SK-N-SH treated with all-trans-retinoic acid at 6 μM for 48 hours (cell line): Measurements from ENCODE around the gene ARID3A.

Experiments
- BACH2 ChIP-seq: fragments of 250-450 bp; sonication (Bioruptor Pico); IDR thresholded peaks from 2 replicates; pipeline ENCODE4 v1.9.0; 2021; ENCODE audit warnings: mild to moderate bottlenecking, borderline replicate concordance
- CSDC2 ChIP-seq: fragments of 250-450 bp; sonication (Bioruptor Pico); IDR thresholded peaks from 2 replicates; pipeline ENCODE4 v1.5.0; 2020; ENCODE audit warnings: mild to moderate bottlenecking, moderate library complexity
- ESRRG ChIP-seq: fragments of 250-450 bp; sonication (Bioruptor Pico); IDR thresholded peaks from 2 replicates; pipeline ENCODE4 v1.6.1; 2021; ENCODE audit warnings: mild to moderate bottlenecking
- GLIS3 ChIP-seq: fragments of 250-450 bp; sonication (Bioruptor Pico); IDR thresholded peaks from 2 replicates; pipeline ENCODE4 v1.5.0; 2020; ENCODE audit warnings: mild to moderate bottlenecking, moderate library complexity
- SNAI2 ChIP-seq: fragments of 250-450 bp; sonication (Bioruptor Pico); IDR thresholded peaks from 2 replicates; pipeline ENCODE4 v1.5.0; 2020; ENCODE audit warnings: mild to moderate bottlenecking, moderate library complexity
- TCF4 ChIP-seq: fragments of 250-450 bp; sonication (Bioruptor Pico); IDR thresholded peaks from 2 replicates; pipeline ENCODE4 v1.8.0; 2021; ENCODE audit warnings: mild to moderate bottlenecking, moderate library complexity, borderline replicate concordance
- ZFP3 ChIP-seq: fragments of 250-450 bp; sonication (Bioruptor Pico); IDR thresholded peaks from 2 replicates; pipeline ENCODE4 v1.5.0; 2020; ENCODE audit warnings: mild to moderate bottlenecking, moderate library complexity
- ZFP30 ChIP-seq: fragments of 450-650 bp; formaldehyde crosslinking; IDR thresholded peaks from 2 replicates; pipeline ENCODE4 v1.5.0; 2022; ENCODE audit warnings: mild to moderate bottlenecking, moderate library complexity
- ZNF565 ChIP-seq: fragments of 450-650 bp; formaldehyde crosslinking; conservative IDR thresholded peaks from 2 replicates; pipeline ENCODE4 v1.5.0; 2020; ENCODE audit warnings: low read depth, mild to moderate bottlenecking, moderate library complexity
- ZNF70 ChIP-seq: fragments of 450-650 bp; formaldehyde crosslinking; IDR thresholded peaks from 2 replicates; pipeline ENCODE4 v1.5.0; 2020; ENCODE audit warnings: mild to moderate bottlenecking, moderate library complexity
- TF ChIP-seq, protein P1 (sequence below): fragments of 250-450 bp; sonication (Bioruptor Pico); IDR thresholded peaks from 2 replicates; pipeline ENCODE4 v1.8.0; 2020; ENCODE audit warnings: mild to moderate bottlenecking, moderate library complexity, borderline replicate concordance

DNA sequence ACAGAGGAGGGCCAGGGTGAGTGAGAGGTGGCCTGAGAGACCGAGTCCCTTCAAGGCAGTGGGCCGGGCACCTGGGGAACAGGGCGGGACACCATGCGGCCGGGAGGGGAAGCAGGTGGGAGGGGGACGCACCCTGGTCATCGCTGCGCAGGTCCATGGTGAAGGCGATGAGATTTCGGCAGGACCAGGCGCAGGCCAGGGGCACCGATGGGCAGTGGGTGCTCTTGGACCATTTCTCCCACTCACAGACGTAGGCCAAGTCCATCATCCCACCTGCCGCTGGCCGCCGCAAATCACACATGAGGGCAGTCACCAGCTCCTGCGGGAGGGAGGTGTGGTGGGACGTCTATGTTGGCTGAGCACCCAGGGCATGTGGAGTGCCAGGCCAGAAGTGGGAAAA is 35.0 kb upstream of the ARID3A start:
- no peak for TF ChIP-seq SNAI2
- no peak for TF ChIP-seq ZNF565 (CRISPR knock-in tag)
- no peak for TF ChIP-seq ZFP30 (CRISPR knock-in tag)
- no peak for TF ChIP-seq BACH2 (CRISPR knock-in tag)
- no peak for TF ChIP-seq GLIS3 (CRISPR knock-in tag)
- no peak for TF ChIP-seq CSDC2 (CRISPR knock-in tag)
- TF ChIP-seq ZNF70 (CRISPR knock-in tag) = no peak
- TF ChIP-seq, protein P1, sequence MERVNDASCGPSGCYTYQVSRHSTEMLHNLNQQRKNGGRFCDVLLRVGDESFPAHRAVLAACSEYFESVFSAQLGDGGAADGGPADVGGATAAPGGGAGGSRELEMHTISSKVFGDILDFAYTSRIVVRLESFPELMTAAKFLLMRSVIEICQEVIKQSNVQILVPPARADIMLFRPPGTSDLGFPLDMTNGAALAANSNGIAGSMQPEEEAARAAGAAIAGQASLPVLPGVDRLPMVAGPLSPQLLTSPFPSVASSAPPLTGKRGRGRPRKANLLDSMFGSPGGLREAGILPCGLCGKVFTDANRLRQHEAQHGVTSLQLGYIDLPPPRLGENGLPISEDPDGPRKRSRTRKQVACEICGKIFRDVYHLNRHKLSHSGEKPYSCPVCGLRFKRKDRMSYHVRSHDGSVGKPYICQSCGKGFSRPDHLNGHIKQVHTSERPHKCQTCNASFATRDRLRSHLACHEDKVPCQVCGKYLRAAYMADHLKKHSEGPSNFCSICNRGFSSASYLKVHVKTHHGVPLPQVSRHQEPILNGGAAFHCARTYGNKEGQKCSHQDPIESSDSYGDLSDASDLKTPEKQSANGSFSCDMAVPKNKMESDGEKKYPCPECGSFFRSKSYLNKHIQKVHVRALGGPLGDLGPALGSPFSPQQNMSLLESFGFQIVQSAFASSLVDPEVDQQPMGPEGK (CRISPR knock-in tag) = no peak
- TF ChIP-seq TCF4 (CRISPR knock-in tag) = no peak
- no peak for TF ChIP-seq ZFP3
- no peak for TF ChIP-seq ESRRG (CRISPR knock-in tag)
